ENCODE measurements around the gene THBD. TPM values are rescaled to one million over a fixed set of nuclear protein-coding genes. Genes with fewer than 3 reads are reported as not detected.

THBD gene
- total RNA-seq, 1 donor from 2014 or later, result 22.7 TPM

DNA sequence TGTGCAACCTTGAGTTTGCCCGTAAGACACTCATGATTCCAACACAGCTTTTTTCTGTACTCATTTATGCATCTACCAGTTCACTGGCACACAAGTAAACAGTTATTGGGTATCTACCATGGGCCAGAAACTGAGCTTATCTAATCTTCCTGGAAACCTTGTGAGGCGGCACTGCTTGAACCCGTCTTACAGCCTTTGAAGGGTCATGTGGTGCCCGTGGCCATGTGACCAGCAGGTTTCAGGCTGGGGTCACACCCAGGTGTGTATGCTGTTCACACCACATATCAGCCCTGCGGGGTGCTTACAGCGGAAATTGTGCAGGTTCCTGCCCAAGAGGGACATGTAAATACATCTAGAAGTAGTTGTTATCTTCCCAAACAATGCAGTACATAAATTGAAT is 6.1 kb downstream of the THBD start:
- H3K36me3 ChIP-seq (ENCODE audit: insufficient read depth, low read length), result no peaks in the 10 kb centered on the region
- H3K79me2 ChIP-seq (ENCODE audit: insufficient read depth, low read length), result peaks cover 9% of the 10 kb centered on the region
- H3K4me1 Mint-ChIP-seq (ENCODE audit: low read depth, unreplicated experiment), result peaks cover 15% of the 10 kb centered on the region
- H3K9ac ChIP-seq (ENCODE audit: low read length), result no peak overlapping the region
- no peaks in the 10 kb centered on the region for H3K9me3 ChIP-seq (ENCODE audit: insufficient read depth, low read depth, low read length)
- no peak overlapping the region for H3K4me3 Mint-ChIP-seq (ENCODE audit: unreplicated experiment)
- H3K4me2 ChIP-seq (ENCODE audit: low read length), result no peak overlapping the region
- FAIRE-seq, result no peak
- no peak overlapping the region for H3K27ac Mint-ChIP-seq (ENCODE audit: unreplicated experiment)
- TF ChIP-seq, protein P1, sequence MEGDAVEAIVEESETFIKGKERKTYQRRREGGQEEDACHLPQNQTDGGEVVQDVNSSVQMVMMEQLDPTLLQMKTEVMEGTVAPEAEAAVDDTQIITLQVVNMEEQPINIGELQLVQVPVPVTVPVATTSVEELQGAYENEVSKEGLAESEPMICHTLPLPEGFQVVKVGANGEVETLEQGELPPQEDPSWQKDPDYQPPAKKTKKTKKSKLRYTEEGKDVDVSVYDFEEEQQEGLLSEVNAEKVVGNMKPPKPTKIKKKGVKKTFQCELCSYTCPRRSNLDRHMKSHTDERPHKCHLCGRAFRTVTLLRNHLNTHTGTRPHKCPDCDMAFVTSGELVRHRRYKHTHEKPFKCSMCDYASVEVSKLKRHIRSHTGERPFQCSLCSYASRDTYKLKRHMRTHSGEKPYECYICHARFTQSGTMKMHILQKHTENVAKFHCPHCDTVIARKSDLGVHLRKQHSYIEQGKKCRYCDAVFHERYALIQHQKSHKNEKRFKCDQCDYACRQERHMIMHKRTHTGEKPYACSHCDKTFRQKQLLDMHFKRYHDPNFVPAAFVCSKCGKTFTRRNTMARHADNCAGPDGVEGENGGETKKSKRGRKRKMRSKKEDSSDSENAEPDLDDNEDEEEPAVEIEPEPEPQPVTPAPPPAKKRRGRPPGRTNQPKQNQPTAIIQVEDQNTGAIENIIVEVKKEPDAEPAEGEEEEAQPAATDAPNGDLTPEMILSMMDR (IDR thresholded peaks at IDR 0.05; ENCODE audit: insufficient read depth, low read depth, low read length), result no peak
- no peak for TF ChIP-seq EZH2 (IDR thresholded peaks at IDR 0.05; ENCODE audit: insufficient read depth, low read length)
- H3K4me3 ChIP-seq (ENCODE audit: insufficient read depth, low read depth, low read length), result no peak overlapping the region
- peaks cover 1% of the 10 kb centered on the region for H3K36me3 Mint-ChIP-seq (ENCODE audit: low read depth, unreplicated experiment)
- peaks cover 7% of the 10 kb centered on the region for H3K4me1 ChIP-seq (ENCODE audit: insufficient read depth, low read length)
- no peak for DNase-seq (ENCODE audit: low read depth)
- peaks cover 46% of the 10 kb centered on the region for H3K27me3 Mint-ChIP-seq (ENCODE audit: low read depth, unreplicated experiment)
- no peaks in the 10 kb centered on the region for H3K9me3 Mint-ChIP-seq (ENCODE audit: unreplicated experiment)
- peaks cover 30% of the 10 kb centered on the region for H3K27me3 ChIP-seq (ENCODE audit: insufficient read depth, low read length)
- no peak overlapping the region for H2AFZ ChIP-seq (ENCODE audit: low read depth, low read length)
- H4K20me1 ChIP-seq (ENCODE audit: insufficient read depth, low read length), result no peaks in the 10 kb centered on the region
- H3K27ac ChIP-seq (ENCODE audit: low read depth, low read length), result no peak overlapping the region

DNA sequence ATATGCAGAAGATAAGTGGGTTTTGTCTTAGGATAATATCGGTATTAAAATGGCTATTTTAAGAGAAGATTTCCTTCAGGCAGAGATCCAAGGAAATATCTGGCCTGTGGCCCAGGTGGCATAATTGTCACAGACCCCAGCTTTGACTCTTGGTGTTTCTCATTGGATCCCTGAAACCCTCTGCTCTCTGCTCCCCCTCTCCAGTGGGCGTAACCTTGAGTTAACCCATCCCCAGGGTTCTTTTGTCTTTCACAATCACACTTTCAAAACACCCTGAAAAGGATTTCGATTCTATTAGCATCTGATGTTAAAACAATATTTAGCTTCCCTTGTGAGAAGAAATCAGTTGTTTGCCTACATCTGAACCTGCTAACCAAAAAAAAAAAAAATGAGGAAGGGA is 7.2 kb downstream of the THBD start:
- H3K27ac Mint-ChIP-seq (ENCODE audit: unreplicated experiment), result no peak overlapping the region
- no peak overlapping the region for H3K4me2 ChIP-seq (ENCODE audit: low read length)
- peaks cover 26% of the 10 kb centered on the region for H3K27me3 ChIP-seq (ENCODE audit: insufficient read depth, low read length)
- TF ChIP-seq EZH2 (IDR thresholded peaks at IDR 0.05; ENCODE audit: insufficient read depth, low read length), result no peak
- TF ChIP-seq, protein P1 (IDR thresholded peaks at IDR 0.05; ENCODE audit: insufficient read depth, low read depth, low read length), result no peak
- FAIRE-seq, result no peak
- H3K4me3 Mint-ChIP-seq (ENCODE audit: unreplicated experiment), result no peak overlapping the region
- peaks cover 1% of the 10 kb centered on the region for H3K9me3 Mint-ChIP-seq (ENCODE audit: unreplicated experiment)
- no peak overlapping the region for H3K9ac ChIP-seq (ENCODE audit: low read length)
- no peaks in the 10 kb centered on the region for H3K4me1 ChIP-seq (ENCODE audit: insufficient read depth, low read length)
- no peaks in the 10 kb centered on the region for H3K79me2 ChIP-seq (ENCODE audit: insufficient read depth, low read length)
- peaks cover 15% of the 10 kb centered on the region for H3K4me1 Mint-ChIP-seq (ENCODE audit: low read depth, unreplicated experiment)
- DNase-seq (ENCODE audit: low read depth), result no peak
- H3K27me3 Mint-ChIP-seq (ENCODE audit: low read depth, unreplicated experiment), result peaks cover 50% of the 10 kb centered on the region
- no peaks in the 10 kb centered on the region for H4K20me1 ChIP-seq (ENCODE audit: insufficient read depth, low read length)
- H3K9me3 ChIP-seq (ENCODE audit: insufficient read depth, low read depth, low read length), result no peaks in the 10 kb centered on the region
- no peak overlapping the region for H2AFZ ChIP-seq (ENCODE audit: low read depth, low read length)
- H3K36me3 ChIP-seq (ENCODE audit: insufficient read depth, low read length), result no peaks in the 10 kb centered on the region
- no peak overlapping the region for H3K27ac ChIP-seq (ENCODE audit: low read depth, low read length)
- H3K36me3 Mint-ChIP-seq (ENCODE audit: low read depth, unreplicated experiment), result peaks cover 3% of the 10 kb centered on the region
- no peak overlapping the region for H3K4me3 ChIP-seq (ENCODE audit: insufficient read depth, low read depth, low read length)

DNA sequence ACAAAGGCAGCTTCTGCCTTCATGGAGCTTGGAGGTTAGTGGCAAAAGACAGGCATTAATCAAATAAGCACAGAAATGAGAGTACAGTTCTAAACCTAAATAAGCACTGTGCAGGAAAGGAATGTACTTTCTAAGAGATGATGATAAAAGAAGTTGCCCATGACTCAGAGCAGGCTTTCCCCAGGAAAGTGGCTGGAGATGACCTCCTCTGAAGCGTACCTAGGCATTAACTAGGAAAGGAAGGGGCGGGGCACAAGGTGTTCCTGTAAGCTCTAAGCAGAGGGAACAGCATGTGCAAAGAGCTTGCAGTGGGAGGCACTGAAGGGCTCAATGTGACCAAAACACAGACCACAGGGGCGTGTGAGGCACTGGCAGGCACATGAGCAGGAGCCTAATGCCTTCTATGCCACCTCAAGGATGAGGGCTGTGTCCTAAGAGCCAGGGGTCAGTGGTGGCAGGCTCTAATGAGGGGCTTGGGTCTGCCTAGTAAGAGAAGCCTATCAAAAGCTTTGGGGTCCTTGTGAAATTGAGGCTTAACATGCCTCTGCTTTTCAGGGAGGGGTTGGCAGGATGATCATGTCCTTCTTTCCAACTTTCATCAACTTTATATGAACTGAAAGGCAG is 9.5 kb downstream of the THBD start:
- no peak overlapping the region for H2AFZ ChIP-seq (ENCODE audit: low read depth, low read length)
- H3K36me3 ChIP-seq (ENCODE audit: insufficient read depth, low read length), result no peaks in the 10 kb centered on the region
- Mint-ChIP-seq H3K27me3 (ENCODE audit: low read depth, unreplicated experiment) (peaks cover 61% of the 10 kb centered on the region), H3K4me1 (ENCODE audit: low read depth, unreplicated experiment) (peaks cover 15% of the 10 kb centered on the region), H3K9me3 (ENCODE audit: unreplicated experiment) (peaks cover 4% of the 10 kb centered on the region), H3K4me3 (ENCODE audit: unreplicated experiment) (no peak overlapping the region), H3K36me3 (ENCODE audit: low read depth, unreplicated experiment) (peaks cover 3% of the 10 kb centered on the region), H3K27ac (ENCODE audit: unreplicated experiment) (peak overlapping the region; percentile 50)
- no peaks in the 10 kb centered on the region for H4K20me1 ChIP-seq (ENCODE audit: insufficient read depth, low read length)
- peaks cover 19% of the 10 kb centered on the region for H3K27me3 ChIP-seq (ENCODE audit: insufficient read depth, low read length)
- no peak for FAIRE-seq
- no peak overlapping the region for H3K4me3 ChIP-seq (ENCODE audit: insufficient read depth, low read depth, low read length)
- H3K4me2 ChIP-seq (ENCODE audit: low read length), result no peak overlapping the region
- no peak for TF ChIP-seq EZH2 (IDR thresholded peaks at IDR 0.05; ENCODE audit: insufficient read depth, low read length)
- TF ChIP-seq, protein P1 (IDR thresholded peaks at IDR 0.05; ENCODE audit: insufficient read depth, low read depth, low read length), result no peak
- H3K9me3 ChIP-seq (ENCODE audit: insufficient read depth, low read depth, low read length), result no peaks in the 10 kb centered on the region
- H3K27ac ChIP-seq (ENCODE audit: low read depth, low read length), result no peak overlapping the region
- DNase-seq (ENCODE audit: low read depth), result no peak
- H3K79me2 ChIP-seq (ENCODE audit: insufficient read depth, low read length), result no peaks in the 10 kb centered on the region
- H3K4me1 ChIP-seq (ENCODE audit: insufficient read depth, low read length), result no peaks in the 10 kb centered on the region
- no peak overlapping the region for H3K9ac ChIP-seq (ENCODE audit: low read length)
